ENCODE measurements around the gene PKD2.

DNA sequence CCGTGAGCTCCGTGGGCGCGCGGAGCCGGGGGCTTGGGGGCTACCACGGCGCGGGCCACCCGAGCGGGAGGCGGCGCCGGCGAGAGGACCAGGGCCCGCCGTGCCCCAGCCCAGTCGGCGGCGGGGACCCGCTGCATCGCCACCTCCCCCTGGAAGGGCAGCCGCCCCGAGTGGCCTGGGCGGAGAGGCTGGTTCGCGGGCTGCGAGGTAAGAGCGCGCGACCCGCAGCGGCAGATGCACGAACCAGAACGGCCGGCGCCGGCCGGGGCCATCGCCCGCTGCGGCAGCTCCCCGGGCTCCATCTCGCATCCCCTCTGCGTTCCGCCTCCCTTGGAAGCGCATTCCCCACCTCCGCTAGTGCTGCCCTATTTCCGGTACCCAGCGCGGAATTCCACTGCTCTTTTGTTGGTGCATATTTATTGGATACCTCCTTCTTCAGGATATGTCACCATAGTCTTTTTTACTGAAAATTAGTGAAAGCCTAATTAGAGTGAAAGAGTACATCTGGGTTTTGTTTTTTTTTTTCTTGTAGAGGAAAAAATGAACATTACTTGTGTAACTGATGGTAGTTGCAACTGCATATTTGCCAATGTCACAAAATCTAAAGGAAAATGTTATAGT is 797 bp downstream of the PKD2 start:
- TF ChIP-seq POLR2AphosphoS5 (IDR thresholded peaks at IDR 0.05; ENCODE audit: low read depth, low read length) (no peak), GATA2 (CRISPR knock-in tag; IDR thresholded peaks at IDR 0.05) (no peak), CTCF (IDR thresholded peaks at IDR 0.05) (no peak), ELF1 (IDR thresholded peaks at IDR 0.05) (peak; percentile 31; the same call in 1 of the 2 replicates), NRF1 (IDR thresholded peaks at IDR 0.05; ENCODE audit: low read depth, low read length) (no peak), MXI1 (IDR thresholded peaks at IDR 0.05; ENCODE audit: low read depth, low read length) (peak; percentile 53; the same call in 1 of the 2 replicates), REST (IDR thresholded peaks at IDR 0.05; ENCODE audit: low read depth, low read length) (no peak), IRF3 (IDR thresholded peaks at IDR 0.05; ENCODE audit: low read depth, low read length) (no peak), MAX (IDR thresholded peaks at IDR 0.05; ENCODE audit: low read depth) (0 out of 2 replicates have a peak, but pooled peaks have one; percentile 19), TEAD4 (IDR thresholded peaks at IDR 0.05; ENCODE audit: borderline replicate concordance, insufficient read depth) (no peak), YY1 (IDR thresholded peaks at IDR 0.05; ENCODE audit: low read depth) (no peak; the same call in 1 of the 2 replicates), SIN3A (IDR thresholded peaks at IDR 0.05; ENCODE audit: borderline replicate concordance, low read depth, low read length) (peak; percentile 42; the same call in 1 of the 2 replicates)
- TF ChIP-seq, protein P1, sequence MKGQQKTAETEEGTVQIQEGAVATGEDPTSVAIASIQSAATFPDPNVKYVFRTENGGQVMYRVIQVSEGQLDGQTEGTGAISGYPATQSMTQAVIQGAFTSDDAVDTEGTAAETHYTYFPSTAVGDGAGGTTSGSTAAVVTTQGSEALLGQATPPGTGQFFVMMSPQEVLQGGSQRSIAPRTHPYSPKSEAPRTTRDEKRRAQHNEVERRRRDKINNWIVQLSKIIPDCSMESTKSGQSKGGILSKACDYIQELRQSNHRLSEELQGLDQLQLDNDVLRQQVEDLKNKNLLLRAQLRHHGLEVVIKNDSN (IDR thresholded peaks at IDR 0.05; ENCODE audit: borderline replicate concordance, low read depth), result no peak

Data from SK-N-SH (cell line).